SK-N-SH (cell line): ENCODE results near the gene PHF21A. TPM values are rescaled to one million over a fixed set of nuclear protein-coding genes. Genes with fewer than 3 reads are reported as not detected.
A peak's percentile ranks its signal among the peaks of the same experiment; 100 is the strongest.

Experiments
- CTCF ChIA-PET: fragments of 300-600, 350-600 bp; formaldehyde crosslinking; extraction: SDS; loops from one replicate; lab custom pipeline; 2021; lab: Yijun Ruan, JAX
- POLR2A ChIA-PET: fragments of 350-600 bp; sonication (Branson Sonifier 250); formaldehyde crosslinking; extraction: SDS; loops from one replicate; lab custom pipeline; 2020; ENCODE audit warnings: antibody characterized with exemption, inconsistent platforms; lab: Yijun Ruan, JAX
- DNase-seq: peaks from one replicate; pipeline ENCODE4 v3.0.0; 2012
- H2AFZ ChIP-seq: fragments of 200-600 bp; sonication (generic); 2 replicates; pipeline ENCODE4 v1.8.1; 2016; ENCODE audit warnings: antibody characterized with exemption, mild to moderate bottlenecking, low read depth
- H3F3A ChIP-seq: fragments of 200-600 bp; sonication (generic); replicated peaks from 2 replicates; pipeline ENCODE3; 2016; ENCODE audit warnings: antibody characterized with exemption, mild to moderate bottlenecking; ENCODE audit not compliant: insufficient read depth
- H3K27ac ChIP-seq, 2 experiments: fragments of 200-500 bp in 1 of 2; fragments of 200-600 bp in 1 of 2; sonication (Bioruptor generic) in 1 of 2; sonication (generic), shearing (Covaris generic) in 1 of 2; 2 replicates each; pipeline versions ENCODE4 v1.5.1 to v1.6.1; 2014 to 2016; ENCODE audit warnings: low read depth in 2 of 2, inconsistent platforms in 1 of 2, low read length in 1 of 2, mild to moderate bottlenecking in 1 of 2, mixed read lengths in 1 of 2
- H3K27me3 ChIP-seq: fragments of 200-600 bp; sonication (generic), shearing (Covaris generic); 2 replicates; pipeline ENCODE4 v1.6.1; 2016; ENCODE audit warnings: mixed run types; ENCODE audit not compliant: insufficient read depth
- H3K36me3 ChIP-seq, 2 experiments: fragments of 200-500 bp in 1 of 2; fragments of 200-600 bp in 1 of 2; sonication (Bioruptor generic) in 1 of 2; sonication (generic) in 1 of 2; replicated peaks in 1 of 2; 2 replicates each; pipeline versions ENCODE3 to v1.5.1; 2014 to 2016; ENCODE audit warnings: low read length in 1 of 2, mild to moderate bottlenecking in 1 of 2; ENCODE audit not compliant: insufficient read depth in 2 of 2, control insufficient read depth in 1 of 2
- H3K4me1 ChIP-seq, 2 experiments: fragments of 200-500 bp in 1 of 2; fragments of 200-600 bp in 1 of 2; sonication (Bioruptor generic) in 1 of 2; sonication (generic), shearing (Covaris generic) in 1 of 2; 2 replicates each; pipeline versions ENCODE4 v1.5.1 to v1.6.1; 2014 to 2016; ENCODE audit warnings: low read depth in 1 of 2, low read length in 1 of 2, mixed run types in 1 of 2; ENCODE audit not compliant: insufficient read depth in 2 of 2, control insufficient read depth in 1 of 2
- H3K4me2 ChIP-seq: fragments of 200-600 bp; sonication (generic), shearing (Covaris generic); 2 replicates; pipeline ENCODE4 v1.6.1; 2017; ENCODE audit warnings: mixed run types
- H3K4me3 ChIP-seq, 2 experiments: fragments of 200-500 bp in 1 of 2; fragments of 200-600 bp in 1 of 2; sonication (Bioruptor generic) in 1 of 2; sonication (generic), shearing (Covaris generic) in 1 of 2; 2 replicates each; pipeline versions ENCODE4 v1.5.1 to v1.8.1; 2014 to 2016; ENCODE audit warnings: low read depth in 2 of 2, inconsistent platforms in 1 of 2, low read length in 1 of 2, mild to moderate bottlenecking in 1 of 2, mixed read lengths in 1 of 2, moderate library complexity in 1 of 2
- H3K79me2 ChIP-seq: fragments of 200-600 bp; sonication (generic); 2 replicates; pipeline ENCODE4 v1.8.1; 2017; ENCODE audit warnings: mild to moderate bottlenecking; ENCODE audit not compliant: insufficient read depth
- H3K9ac ChIP-seq: fragments of 200-600 bp; sonication (generic); 2 replicates; pipeline ENCODE4 v1.6.1; 2017; ENCODE audit warnings: mixed run types
- H3K9me2 ChIP-seq: fragments of 200-600 bp; sonication (generic); 2 replicates; pipeline ENCODE4 v1.6.1; 2017; ENCODE audit warnings: mixed run types
- H3K9me3 ChIP-seq: fragments of 200-600 bp; sonication (generic); 2 replicates; pipeline ENCODE4 v1.6.1; 2017; ENCODE audit warnings: mixed run types, mild to moderate bottlenecking, moderate library complexity
- H4K20me1 ChIP-seq: fragments of 200-600 bp; sonication (generic); 2 replicates; pipeline ENCODE4 v1.6.1; 2017; ENCODE audit warnings: mild to moderate bottlenecking, mixed run types; ENCODE audit not compliant: insufficient read depth
- CHD2 ChIP-seq: fragments of 150-350 bp; IDR thresholded peaks from 2 replicates; pipeline ENCODE4 v1.6.1; 2018; ENCODE audit warnings: low read length; ENCODE audit not compliant: partially characterized antibody
- FOSL2 ChIP-seq: IDR thresholded peaks from 2 replicates; pipeline ENCODE4 v1.4.0; 2012; ENCODE audit warnings: low read depth, mild to moderate bottlenecking, moderate library complexity, borderline replicate concordance
- FOXM1 ChIP-seq: IDR thresholded peaks from 2 replicates; pipeline ENCODE4 v1.4.0; 2012; ENCODE audit warnings: low read depth, mild to moderate bottlenecking
- GABPA ChIP-seq: IDR thresholded peaks from 2 replicates; pipeline ENCODE4 v1.4.0; 2012; ENCODE audit warnings: low read depth, mild to moderate bottlenecking
- JUND ChIP-seq: IDR thresholded peaks from 2 replicates; pipeline ENCODE4 v1.4.0; 2012
- NFIC ChIP-seq: IDR thresholded peaks from 2 replicates; pipeline ENCODE4 v1.4.0; 2012; ENCODE audit warnings: borderline replicate concordance
- RFX5 ChIP-seq: IDR thresholded peaks from 2 replicates; pipeline ENCODE4 v1.6.1; 2012; ENCODE audit warnings: mild to moderate bottlenecking, improper control_type of control experiment, low read length
- SMC3 ChIP-seq: IDR thresholded peaks from 2 replicates; pipeline ENCODE4 v1.6.1; 2012; ENCODE audit warnings: low read depth, low read length, improper control_type of control experiment
- TCF12 ChIP-seq: IDR thresholded peaks from 2 replicates; pipeline ENCODE4 v1.4.0; 2012
- WGBS: methylation state at CpG from one replicate; pipeline ENCODE4 v1.1.6; 2017; ENCODE audit warnings: low lambda C conversion rate; 5-methylcytosine and 5-hydroxymethylcytosine counted together
- polyA plus RNA-seq, 3 experiments: library from polyadenylated mRNA; depleted of rRNA; stranded (reverse); fragments of >200 nt; gene quantifications; 2 replicates each; pipeline ENCODE4 v1.2.3, GENCODE V29; 2012
- TF ChIP-seq, protein P1 (sequence below): IDR thresholded peaks from 2 replicates; pipeline ENCODE4 v1.4.0; 2012; ENCODE audit warnings: low read depth, borderline replicate concordance

The PHF21A gene
- polyA plus RNA-seq, 1 of the 3 experiments (the other 2 are of a cell fraction): 18.8 TPM

DNA sequence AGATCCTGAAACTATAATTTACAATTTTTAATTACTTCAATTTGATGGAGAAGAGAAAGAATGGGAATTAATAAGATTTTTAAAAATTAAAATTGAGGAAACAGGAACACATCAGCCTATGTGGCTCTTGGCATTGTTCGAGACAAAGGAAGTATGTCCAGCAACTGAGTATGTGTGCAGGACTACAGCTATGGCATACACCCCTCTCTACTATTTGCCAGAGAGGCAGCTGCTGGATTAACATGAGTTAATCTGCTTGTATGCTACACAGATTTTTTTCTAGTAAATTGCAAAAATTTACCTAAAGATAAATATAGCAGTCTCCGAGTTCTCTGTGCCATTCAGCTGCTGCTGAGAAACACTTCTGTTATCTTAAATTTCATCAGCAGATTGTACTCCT lies 70.6 kb downstream of the PHF21A start (continued):
- TF ChIP-seq RFX5 (no peak), SMC3 (no peak), GABPA (no peak)

GRCh38 chr11:46050003-46050461 lies 71.2 kb downstream of the PHF21A start:
- peaks cover 10% of the 10 kb centered on the region; the same call in 1 of the 2 replicates for H4K20me1 ChIP-seq
- POLR2A ChIA-PET: no interaction called here
- H3F3A ChIP-seq: peaks cover 7% of the 10 kb centered on the region
- no peaks in the 10 kb centered on the region for H3K9me3 ChIP-seq
- no peaks in the 10 kb centered on the region for H3K9me2 ChIP-seq
- no peaks in the 10 kb centered on the region for H3K79me2 ChIP-seq
- peak overlapping the region; percentile 34 for H3K4me2 ChIP-seq
- peaks cover 13 to 17% of the 10 kb centered on the region in 2 experiments for H3K36me3 ChIP-seq
- TF ChIP-seq, protein P1, sequence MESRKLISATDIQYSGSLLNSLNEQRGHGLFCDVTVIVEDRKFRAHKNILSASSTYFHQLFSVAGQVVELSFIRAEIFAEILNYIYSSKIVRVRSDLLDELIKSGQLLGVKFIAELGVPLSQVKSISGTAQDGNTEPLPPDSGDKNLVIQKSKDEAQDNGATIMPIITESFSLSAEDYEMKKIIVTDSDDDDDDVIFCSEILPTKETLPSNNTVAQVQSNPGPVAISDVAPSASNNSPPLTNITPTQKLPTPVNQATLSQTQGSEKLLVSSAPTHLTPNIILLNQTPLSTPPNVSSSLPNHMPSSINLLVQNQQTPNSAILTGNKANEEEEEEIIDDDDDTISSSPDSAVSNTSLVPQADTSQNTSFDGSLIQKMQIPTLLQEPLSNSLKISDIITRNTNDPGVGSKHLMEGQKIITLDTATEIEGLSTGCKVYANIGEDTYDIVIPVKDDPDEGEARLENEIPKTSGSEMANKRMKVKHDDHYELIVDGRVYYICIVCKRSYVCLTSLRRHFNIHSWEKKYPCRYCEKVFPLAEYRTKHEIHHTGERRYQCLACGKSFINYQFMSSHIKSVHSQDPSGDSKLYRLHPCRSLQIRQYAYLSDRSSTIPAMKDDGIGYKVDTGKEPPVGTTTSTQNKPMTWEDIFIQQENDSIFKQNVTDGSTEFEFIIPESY: no peak
- no peak for TF ChIP-seq CHD2
- peak; percentile 7; the same call in 1 of the 2 replicates for TF ChIP-seq TCF12
- TF ChIP-seq FOXM1: no peak
- peak; percentile 45; the same call in 1 of the 2 replicates for TF ChIP-seq FOSL2
- peak; percentile 37; the same call in 1 of the 2 replicates for TF ChIP-seq JUND
- TF ChIP-seq NFIC: 0 out of 2 replicates have a peak, but pooled peaks have one; percentile 42
- no peaks in the 10 kb centered on the region for H3K27me3 ChIP-seq
- H3K4me3 ChIP-seq: no peak overlapping the region
- H3K4me1 ChIP-seq: peaks cover 21 to 27% of the 10 kb centered on the region in 2 experiments
- H2AFZ ChIP-seq: no peak overlapping the region
- DNase-seq: no peak
- 61% methylated on average over 4 of the region's 4 CpGs for WGBS
- H3K9ac ChIP-seq: no peak overlapping the region
- peak overlapping the region; percentile 48 to 54 for H3K27ac ChIP-seq
- CTCF ChIA-PET: interaction anchor here (1.0 to 1.3 kb wide), 2 partner anchors 10 to 85 kb away, joined by 3 read pairs; no protein-coding TSS in a partner anchor

DNA sequence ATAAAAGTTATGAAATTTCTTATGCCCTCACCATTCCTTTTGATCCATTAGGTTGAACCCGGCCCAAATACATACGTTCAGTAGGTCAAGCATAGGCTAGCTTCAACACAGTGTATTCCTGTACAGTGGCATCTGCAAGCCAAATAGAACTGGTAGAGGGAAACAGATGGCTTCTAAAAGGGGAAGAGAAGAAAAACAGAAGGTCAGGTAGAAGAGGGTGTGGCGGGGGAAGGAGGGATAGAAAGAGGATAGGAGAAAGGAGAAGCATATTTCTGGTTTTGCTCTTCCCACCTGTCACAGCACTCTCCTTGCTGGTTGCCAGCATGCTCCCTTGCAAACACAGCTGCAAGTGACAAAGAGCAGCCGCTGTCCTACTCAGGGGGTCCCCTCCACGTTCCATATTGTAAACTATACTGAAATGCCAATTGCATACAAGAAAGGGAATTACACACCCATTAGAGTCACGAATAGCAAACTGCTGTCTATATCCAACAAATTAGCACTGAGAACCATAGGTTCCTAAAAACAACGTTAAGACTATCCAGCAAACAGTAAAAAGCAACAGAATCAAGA lies 71.8 kb downstream of the PHF21A start:
- Histone ChIP-seq H3F3A (peaks cover 7% of the 10 kb centered on the region), H3K27me3 (no peaks in the 10 kb centered on the region), H3K4me3 (no peak overlapping the region), H2AFZ (no peak overlapping the region), H3K9ac (no peak overlapping the region), H3K9me3 (no peaks in the 10 kb centered on the region), H3K27ac (peak overlapping the region in 1 of 2 experiments; percentile 54; a peak in 2 of 4 replicates), H3K9me2 (no peaks in the 10 kb centered on the region), H4K20me1 (peaks cover 10% of the 10 kb centered on the region; the same call in 1 of the 2 replicates), H3K79me2 (no peaks in the 10 kb centered on the region), H3K4me1 (peaks cover 21 to 27% of the 10 kb centered on the region in 2 experiments), H3K36me3 (peaks cover 10 to 14% of the 10 kb centered on the region in 2 experiments), H3K4me2 (no peak overlapping the region)
- no peak for DNase-seq
- ChIA-PET POLR2A (no interaction called here), CTCF (interaction anchor here (1.1 to 1.3 kb wide), 2 partner anchors 52 to 84 kb away, joined by 3 read pairs; no protein-coding TSS in a partner anchor)
- no peak for TF ChIP-seq NFIC
- 94% methylated on average over 7 of the region's 7 CpGs for WGBS
